GM20431 (cell line): Measurements from ENCODE around the gene CCDC141.

Source experiments
- in situ Hi-C: fragments of 300-500 bp; cut with MseI, MboI; formaldehyde crosslinking; loops from one replicate; pipeline ENCODE4 v1.15.0; 2020; ENCODE audit warnings: low sequenced_read_pairs; ENCODE audit not compliant: unreplicated experiment

Gene CCDC141

DNA sequence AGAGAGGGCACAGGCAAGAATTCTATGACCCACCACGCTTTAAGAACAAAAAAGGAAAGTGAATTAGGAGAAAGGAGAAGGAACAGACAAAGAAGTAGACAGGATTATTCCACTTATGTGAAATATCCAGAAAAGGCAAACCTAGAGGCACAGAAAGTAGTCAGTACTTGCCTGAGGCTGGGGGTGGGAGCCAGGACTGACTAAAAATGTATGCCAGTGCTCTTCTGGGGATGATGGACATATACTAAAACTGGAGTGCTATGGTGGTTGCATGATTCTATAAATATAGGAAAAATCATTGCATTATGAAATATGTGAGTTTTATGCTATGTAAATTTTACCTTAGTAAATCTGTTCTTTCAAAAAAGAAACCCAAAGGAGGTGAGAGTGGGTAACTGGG, 168.9 kb downstream of the CCDC141 start:
- in situ Hi-C loops = loop anchor here (25.0 kb wide), 1 partner anchor 256 kb away; no protein-coding TSS in a partner anchor

DNA sequence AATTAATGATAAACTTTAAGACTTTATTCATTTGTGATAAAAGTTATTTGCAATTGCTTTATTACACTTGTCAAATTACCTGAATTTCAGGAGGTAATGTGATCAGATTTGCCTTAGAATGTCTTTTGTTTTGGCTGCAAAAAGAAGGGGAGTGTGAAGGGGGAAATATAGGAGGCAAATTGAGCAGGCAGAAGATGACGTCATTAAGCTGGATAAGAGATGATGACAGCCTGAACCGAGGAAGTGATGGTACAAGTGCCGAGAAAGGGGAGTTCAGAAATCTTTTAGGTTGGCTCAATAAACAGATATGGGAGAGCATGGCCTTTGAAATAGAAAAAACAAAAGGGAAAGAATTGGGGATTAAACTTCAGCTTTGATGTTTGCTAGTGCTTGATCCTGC, 169.7 kb downstream of the CCDC141 start:
- in situ Hi-C loops = loop anchor here (25.0 kb wide), 1 partner anchor 257 kb away; no protein-coding TSS in a partner anchor

DNA sequence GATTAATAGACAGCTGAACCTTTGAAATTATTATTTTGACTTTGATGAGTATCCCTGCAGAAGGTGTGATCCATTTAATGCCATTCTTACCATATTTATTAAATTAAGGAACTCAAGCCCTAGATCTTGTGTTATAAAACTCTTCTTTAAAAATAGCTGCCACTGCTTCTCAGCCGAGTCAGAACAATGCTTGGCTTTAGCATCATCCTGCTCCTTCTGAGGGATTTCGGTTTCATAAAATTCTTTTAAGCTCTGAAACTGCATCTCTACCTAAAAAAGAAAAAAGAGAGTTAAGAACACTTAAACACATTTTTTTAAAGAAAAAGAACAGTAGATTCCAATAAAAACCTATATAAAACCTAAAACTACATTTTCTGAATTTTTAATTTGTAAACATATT, 172.1 kb downstream of the CCDC141 start:
- in situ Hi-C loops = loop anchor here (25.0 kb wide), 1 partner anchor 259 kb away; no protein-coding TSS in a partner anchor

DNA sequence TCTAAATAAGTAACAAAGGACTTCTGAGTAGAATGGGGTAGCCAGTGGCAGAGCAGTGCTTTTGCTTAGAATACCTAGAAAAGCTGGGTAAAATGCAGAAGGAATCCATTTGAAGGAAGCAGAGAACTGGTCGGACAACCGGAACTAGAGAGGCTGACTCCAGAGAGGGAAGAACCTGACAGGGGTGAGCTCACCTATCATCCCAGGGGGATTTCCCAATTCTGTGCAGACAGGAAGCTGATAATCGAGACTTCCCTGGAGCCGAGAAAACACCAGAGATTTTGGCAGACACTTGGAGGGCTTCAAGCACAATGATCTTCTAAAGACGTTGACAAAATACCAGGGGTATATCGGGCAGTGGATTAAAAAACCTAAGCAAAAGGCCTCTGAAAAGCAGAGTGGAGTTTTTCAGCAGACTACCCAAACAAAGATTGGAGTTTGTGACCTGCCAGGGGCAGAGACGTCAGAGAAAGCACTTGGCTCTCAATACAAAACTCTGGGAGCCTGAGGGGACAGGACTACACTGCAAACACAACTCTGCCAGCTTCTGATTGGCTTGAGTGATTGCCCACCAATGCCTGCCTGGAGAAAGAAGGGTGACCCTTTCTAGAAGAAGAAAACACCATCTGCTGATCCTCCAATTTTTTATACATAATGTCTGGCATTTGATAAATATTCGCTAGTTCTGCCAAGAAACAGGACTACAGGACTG, 175.3 kb downstream of the CCDC141 start:
- in situ Hi-C loops = loop anchor here (25.0 kb wide), 1 partner anchor 263 kb away; no protein-coding TSS in a partner anchor

DNA sequence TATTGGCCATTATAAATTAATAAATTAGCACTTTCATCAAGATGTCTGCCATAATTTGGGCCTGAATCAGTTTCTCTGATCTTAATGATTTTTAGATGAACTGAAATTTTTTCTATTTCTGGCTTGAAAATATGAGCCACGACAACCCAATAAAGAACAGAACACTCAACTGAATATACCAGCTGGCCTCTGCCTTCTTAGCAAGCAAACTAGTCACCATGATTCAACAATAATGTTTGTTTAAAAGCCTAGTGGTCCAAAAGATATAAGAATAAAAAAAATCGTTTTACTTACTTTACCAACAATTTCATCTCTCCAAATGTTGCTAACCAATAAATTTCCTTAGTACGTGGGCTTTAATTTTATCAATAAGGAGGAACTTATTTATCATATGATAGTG, 176.0 kb downstream of the CCDC141 start:
- in situ Hi-C loops = no loop called here

- in situ Hi-C loops = no loop called here
Measured at GRCh38 chr2:178871536-178871935, 178.4 kb downstream of the CCDC141 start.

GRCh38 chr2:178870703-178871102, 179.2 kb downstream of the CCDC141 start:
- in situ Hi-C loops = no loop called here

DNA sequence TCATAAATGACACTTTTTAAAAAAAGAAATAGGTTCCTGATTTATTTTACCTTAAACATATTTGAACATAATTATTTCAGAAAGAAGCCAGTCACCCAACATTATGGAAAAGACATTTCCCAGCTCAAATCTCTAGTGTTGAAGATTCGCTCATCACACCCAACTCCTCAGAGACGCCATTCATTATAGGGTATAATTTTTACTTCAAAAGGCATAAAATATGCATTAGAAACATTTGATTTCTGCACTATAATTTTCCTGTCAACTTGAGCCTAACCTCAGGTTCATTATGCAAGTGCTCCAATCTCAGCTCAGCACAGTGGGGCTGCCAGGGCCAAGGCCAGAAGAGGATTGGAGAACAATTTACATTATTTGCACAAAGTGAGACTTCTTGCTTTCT, 183.9 kb downstream of the CCDC141 start:
- in situ Hi-C loops = no loop called here

GRCh38 chr2:178865146-178865936, 184.6 kb downstream of the CCDC141 start:
- in situ Hi-C loops = no loop called here

- in situ Hi-C loops = no loop called here
Measured at GRCh38 chr2:178863856-178864620, 185.9 kb downstream of the CCDC141 start.

DNA sequence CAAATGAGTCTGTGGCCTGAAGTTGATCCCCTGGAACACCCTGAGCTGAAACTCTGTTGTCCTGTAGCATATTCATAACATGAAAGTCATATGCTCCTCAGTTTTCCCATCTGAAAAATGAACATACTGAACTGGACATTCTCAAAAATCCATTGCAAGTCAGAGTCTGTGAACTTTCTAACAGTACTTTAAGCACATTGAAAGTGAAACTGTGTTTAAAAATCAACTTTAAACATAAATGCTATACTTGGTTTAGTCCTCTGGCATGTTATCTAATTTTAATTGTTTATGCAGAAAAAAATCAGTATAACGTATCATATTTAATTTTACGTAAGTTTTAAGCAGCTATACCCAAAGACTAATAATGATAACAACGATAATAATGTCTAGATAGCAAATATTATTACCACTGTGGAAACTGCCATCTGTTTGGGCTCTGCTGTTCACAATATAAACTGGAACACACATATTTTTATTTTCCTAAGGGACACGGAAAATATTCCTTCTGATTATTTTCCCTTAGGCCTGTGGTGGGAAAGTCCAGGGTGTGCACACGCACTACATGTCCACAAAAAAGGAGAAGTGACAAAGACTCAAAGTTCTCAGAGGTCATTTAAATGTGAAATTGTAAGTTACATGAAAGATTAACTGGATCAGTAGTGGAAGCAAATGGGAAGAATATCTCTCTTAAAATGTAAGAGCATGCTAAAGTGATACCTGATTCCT, 186.6 kb downstream of the CCDC141 start:
- in situ Hi-C loops = no loop called here

DNA sequence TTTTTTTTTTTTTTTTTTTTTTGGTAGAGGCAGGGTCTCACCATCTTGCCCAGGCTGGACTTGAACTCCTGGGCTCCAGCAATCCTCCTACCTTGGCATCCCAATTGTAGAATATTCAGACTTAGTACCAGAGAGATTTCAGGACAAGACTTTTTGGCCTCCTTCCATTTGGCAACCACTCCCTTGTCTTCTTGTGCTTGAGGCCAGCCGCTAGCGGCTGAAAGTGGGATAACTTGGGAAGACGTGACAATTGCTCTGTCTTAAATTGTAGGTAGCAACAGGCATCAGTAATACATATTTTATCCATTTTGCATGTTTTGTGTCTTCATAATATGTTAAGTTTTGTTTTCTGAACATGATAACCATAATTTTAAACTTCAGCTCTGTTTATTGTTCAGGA, 189.4 kb downstream of the CCDC141 start:
- in situ Hi-C loops = no loop called here

- in situ Hi-C loops = no loop called here
Measured at GRCh38 chr2:178859730-178860129, 190.2 kb downstream of the CCDC141 start.

GRCh38 chr2:178858896-178859625, 190.9 kb downstream of the CCDC141 start:
- in situ Hi-C loops = no loop called here

DNA sequence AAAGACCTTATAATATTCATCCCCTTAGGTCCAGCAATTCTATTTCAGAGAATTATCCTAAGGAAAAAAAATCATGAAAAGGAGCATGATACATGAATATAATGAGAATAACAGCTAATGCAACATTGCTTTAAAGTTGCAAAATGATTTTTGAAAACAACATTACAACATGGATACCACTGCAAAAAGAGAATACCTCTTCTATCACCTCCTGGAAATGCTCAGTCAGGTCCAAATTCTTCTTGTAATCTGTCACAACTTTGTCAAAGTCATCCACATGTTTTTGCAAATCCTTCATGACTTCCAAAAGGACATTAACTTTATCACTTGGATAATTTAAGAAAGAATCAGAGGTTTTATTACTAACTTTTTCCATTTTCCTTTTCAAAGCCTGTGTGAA, 194.8 kb downstream of the CCDC141 start:
- in situ Hi-C loops = no loop called here

- in situ Hi-C loops = no loop called here
Measured at GRCh38 chr2:178848335-178848734, 201.6 kb downstream of the CCDC141 start.

DNA sequence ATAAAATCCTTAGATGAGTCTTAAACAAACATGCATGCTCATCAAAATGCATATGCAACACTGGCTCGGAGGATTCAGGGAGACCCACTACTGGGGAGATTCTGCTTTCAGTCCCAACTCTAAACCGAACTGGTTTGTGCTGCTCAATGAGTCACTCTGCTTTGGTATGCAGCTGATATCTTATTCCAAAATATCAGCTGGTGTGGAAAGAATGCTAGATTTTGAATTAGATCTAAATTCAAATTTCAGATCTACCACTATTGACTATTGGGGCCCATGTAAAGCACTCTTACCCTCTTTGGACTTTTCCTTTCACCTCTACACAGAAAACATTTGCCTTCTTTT, 203.5 kb downstream of the CCDC141 start:
- in situ Hi-C loops = no loop called here

GRCh38 chr2:178845566-178846457, 204.1 kb downstream of the CCDC141 start:
- in situ Hi-C loops = no loop called here
